Stimulated activated CD4-positive, alpha-beta T cell treated with anti-CD3 and anti-CD28 coated beads, Interleukin-4, amount 100 ng/mL, for 1 hour (primary cell): Measurements from ENCODE around the gene PHOSPHO2.

Experiments
- DNase-seq: peaks from one replicate; pipeline ENCODE4 v3.0.0-alpha.2; 2020

The PHOSPHO2 gene

DNA sequence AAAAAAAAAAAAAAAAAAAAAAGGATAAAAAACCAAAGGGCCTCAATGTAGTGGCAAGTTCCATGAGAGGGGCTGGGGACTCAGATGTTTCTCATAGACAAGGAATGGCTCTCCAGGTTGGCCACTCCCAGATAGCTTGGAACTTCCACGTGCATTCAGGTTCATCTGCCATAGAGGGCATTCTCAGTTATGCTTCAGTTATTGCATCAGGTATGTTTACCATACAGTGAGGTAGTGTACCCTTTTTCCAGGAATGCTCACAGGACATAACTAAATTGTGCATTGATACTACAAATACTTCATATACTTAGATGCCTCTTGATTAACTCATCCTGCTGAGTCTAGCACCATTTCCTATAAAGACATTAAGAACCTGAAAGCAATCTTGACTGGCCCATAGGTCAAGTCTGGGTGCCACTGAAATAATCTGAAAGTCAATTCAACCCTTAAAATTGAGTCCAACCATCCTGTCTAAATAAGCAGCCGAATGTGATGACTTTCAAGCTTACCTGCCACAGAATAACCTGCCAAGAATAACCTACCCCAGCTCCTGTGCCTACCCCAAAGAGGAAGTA is 24.7 kb downstream of the PHOSPHO2 start:
- no peak for DNase-seq

DNA sequence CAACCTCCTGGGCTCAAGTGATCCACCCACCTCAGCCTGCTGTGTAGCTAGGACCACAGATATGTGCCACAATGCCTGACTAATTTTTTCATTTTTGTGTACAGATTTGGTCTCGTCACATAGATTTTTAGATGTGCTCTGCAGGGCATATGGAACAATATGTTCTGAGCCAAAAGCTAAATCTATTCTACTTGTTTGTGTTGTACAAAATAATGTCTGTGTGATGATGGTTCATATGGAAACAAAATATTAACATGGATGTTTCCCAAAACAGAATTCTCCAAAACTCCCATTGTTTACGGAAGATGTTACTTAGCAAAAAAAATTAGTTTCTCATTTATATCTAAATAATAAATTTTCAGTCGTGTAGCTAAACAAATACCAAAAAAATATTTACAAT is 26.7 kb downstream of the PHOSPHO2 start:
- DNase-seq: no peak

DNA sequence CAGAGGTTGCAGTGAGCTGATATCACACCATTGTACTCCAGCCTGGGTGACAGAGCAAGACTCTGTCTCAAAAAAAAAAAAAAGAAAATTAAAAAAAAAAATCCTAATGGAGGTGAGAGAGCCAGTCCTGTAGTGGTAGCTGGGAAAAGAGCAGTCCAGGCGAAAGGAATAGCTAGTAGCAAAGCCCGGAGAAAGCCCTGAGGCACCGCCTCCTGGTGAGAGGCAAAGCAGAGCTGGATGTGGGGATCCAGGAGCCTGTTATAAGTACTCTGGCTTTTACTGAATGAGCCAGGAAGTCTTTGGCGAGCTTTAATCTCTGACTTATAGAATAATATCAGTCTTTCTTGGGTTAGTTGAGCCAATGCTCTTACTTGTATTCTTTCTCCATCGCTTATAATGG is 32.8 kb downstream of the PHOSPHO2 start:
- DNase-seq: no peak

DNA sequence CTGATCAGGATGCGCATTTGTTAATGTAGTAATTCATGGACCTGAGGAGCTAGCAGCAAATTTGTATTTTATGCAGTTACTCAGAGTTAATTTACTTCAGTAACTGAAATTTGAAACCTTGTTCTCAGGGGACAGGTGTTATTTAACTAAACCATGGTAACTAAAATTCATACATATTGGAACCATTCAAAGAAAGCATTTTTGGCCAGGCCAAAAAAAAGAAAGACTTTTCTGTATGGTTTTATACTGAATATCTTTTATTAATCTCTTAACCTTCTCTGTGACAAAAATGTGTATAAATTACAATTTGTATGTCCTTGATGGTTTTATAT is 35.0 kb downstream of the PHOSPHO2 start:
- DNase-seq: no peak

DNA sequence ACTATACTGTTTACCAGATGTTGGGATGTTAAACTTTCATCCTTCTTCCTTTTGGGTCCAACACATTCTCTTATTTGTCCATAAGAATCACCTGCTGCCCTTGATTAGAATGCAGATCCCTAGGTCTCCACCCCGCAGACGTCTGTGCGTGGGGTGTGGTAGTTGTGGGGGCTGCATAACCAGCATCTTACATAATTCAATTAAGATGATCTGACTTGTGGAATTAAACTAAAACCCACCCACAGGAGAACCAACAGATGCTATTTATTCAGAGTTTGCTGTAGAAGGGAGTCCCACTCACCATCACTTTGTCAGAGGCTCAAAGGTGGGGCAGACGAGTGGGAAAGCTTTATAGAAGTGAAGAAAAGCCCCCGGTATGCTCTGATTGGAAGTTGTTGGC is 37.8 kb downstream of the PHOSPHO2 start:
- DNase-seq: no peak

DNA sequence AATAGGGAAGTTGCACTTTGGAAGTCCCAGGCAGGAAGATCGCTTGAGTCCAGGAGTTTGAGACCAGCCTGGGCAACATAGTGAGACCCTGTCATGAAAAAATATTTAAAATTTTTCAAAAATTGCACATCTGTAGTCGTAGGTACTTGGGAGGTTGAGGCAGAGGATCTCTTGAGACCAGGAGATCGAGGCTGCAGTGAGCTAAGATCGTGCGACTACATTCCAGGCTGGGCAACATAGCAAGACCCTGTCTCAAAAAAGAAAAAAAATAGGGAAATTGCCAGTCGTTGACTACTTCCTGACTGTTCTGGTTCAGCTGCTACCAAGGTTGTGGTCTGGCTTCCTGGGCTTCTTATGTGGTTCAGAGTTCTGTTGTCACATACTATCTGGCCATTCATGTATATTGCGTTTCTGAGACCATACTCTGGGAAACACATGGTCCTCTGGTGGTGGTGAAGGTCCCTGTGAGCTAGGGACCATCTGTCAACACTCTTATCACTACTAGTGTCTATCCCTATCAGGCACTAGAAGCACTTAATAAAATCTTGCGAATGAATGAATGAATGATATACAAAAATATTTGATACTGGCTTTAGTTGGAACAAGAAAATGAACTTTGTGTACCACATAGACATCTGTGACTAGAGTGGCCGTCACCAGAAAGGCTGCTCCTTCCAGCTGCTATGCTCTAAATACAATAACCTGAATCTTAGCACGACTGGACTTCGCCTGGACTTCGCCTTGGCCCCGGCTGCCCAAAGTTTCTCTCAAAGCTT is 38.5 kb downstream of the PHOSPHO2 start:
- DNase-seq: no peak

DNA sequence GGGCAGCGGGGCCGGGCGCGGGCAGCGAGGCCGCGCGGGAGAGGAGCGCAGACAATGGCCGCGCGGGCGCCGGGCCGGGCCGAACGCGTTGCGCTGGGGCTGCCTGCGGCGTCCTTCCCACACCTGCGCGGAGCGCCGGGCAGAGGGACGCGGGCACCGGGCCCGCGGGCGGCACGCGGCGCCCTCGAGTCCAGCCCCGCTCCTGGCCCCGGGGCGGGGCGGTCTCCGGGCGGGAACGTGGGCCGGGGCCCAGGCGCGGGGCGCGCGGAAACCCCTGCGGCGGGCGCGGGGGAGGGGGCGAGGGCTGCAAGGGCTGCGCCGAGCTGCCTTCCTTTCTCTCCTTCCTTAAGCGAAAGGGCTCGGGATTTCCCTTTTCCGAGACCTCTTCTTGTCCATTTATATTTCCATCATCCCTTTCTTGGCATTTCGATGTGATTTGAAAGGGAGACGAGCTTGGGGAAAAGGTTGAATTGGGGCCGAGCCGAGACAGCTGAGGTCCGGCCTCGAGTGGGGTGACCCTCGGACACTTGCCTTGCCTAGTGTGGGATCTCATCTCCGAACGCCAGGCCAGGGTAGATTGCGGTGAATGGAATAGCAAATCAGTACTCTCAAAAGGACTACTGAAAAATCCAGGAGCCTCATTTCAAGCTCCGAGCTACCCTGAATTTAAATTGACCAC is 40.0 kb downstream of the PHOSPHO2 start:
- DNase-seq: peak; percentile 6

DNA sequence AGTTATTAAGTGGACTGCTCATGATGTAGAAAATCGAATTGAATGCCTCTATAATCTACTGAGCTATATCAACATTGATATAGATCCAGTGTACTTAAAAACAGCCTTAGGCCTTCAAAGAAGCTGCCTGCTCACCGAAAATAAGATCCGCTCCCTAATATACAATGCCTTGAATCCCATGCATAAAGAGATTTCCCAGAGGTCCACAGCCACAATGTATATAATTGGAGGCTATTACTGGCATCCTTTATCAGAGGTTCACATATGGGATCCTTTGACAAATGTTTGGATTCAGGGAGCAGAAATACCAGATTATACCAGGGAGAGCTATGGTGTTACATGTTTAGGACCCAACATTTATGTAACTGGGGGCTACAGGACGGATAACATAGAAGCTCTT is 41.4 kb downstream of the PHOSPHO2 start:
- DNase-seq: no peak

DNA sequence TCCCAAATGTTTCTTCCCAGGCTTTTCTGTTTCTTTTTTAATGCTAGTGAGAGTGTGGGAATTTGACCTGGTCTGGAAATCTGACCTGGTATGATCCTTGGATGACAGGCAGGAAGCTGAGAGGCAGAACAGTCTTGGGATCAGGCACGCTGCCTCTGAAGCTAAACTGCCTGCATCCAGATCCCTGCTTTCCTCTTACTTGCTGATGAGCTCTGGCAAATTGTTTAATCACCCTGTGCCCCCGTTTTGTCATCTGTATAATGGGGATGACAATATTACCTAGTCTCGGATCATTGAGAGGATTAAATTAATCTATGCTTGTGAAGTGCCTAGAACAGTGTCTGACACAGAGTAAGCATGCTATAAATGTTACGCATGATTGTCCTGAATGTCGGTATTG is 42.6 kb downstream of the PHOSPHO2 start:
- no peak for DNase-seq

DNA sequence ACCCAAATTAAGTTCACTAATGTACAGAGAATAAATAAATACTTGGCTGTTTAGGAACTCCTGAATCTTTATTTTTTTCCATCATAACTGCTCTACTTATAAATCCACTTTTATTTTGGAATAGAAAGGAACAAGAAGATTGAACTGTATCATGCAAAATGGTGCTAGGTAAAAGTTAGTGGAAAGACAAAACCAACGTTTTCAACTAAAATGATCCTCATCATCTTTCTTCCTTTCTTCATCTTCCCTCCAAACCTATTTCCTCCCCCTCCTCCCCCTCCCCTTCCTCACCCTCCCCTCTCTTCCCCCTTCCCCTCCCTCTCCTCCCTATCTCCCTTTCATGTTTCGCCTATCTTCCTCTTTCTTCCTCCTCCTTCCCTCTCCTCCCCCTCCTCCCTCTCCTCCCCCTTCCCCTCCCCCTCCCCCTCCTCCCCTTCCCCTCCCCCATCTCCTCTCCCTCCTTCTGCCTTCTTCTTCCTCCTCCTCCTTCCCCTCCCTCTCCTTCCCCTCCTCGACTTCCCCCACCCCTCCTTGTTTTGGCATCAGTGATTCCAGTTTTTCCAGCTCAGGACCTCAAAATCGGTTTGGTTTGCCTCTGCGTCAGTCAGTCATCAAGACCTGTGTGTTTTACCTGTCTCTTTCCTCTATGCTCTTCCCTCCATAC is 44.4 kb downstream of the PHOSPHO2 start:
- DNase-seq: no peak

DNA sequence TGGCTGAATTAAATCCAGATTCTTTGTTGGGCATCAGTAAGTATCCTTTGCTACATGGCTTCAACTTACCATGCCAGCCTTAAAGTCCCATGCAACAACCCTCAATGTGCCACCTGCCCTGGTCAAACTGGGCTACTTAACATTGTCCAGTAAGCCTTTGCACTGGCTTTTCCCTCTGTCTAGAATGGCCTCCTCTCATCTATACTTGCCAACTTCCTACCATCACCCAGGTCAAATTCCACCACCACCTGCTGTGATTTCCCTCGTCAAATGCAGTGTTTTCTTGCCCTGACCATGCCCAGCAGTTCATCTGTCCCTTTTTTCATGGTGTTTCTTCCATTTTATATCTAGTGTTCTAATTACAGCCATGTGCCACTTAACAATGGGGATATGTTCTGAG is 45.1 kb downstream of the PHOSPHO2 start:
- no peak for DNase-seq

DNA sequence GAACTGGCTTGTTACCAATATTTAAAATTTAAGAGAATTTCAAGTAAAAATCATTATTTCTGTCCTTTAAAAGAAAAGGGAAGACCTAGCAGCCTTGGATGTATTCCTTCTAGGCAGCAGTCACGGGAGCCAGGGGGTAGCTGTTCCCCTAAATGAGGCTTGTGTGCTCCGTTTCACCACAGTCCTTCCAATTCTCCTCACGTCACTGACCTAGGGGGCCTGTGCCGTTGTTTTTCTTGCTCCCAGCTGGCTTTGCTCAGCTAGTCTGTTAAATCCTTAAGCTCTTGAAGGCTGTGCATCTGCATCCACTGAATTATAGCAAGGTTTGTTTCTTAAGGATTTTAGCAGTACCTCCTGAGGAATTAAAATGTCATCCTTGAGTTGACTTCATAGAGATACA is 49.3 kb downstream of the PHOSPHO2 start:
- no peak for DNase-seq

DNA sequence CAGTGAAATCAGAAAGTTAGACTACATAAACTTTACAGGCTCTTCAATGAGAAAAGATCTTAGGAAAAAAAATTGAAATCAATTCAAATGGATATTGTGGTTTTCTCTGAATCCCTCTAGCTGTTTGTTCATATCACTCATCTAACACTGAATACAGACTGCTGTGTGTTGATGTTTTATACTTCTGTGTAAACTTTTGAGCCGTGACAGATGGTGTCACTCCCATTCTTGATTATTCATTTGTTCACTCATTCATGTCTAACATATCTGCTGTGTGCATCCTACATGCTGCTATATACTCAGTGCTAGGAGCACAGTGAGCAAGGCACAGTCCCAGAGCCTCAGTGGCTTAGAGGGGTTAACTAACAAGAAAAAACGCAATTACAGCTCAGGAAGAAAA is 52.0 kb downstream of the PHOSPHO2 start:
- no peak for DNase-seq

DNA sequence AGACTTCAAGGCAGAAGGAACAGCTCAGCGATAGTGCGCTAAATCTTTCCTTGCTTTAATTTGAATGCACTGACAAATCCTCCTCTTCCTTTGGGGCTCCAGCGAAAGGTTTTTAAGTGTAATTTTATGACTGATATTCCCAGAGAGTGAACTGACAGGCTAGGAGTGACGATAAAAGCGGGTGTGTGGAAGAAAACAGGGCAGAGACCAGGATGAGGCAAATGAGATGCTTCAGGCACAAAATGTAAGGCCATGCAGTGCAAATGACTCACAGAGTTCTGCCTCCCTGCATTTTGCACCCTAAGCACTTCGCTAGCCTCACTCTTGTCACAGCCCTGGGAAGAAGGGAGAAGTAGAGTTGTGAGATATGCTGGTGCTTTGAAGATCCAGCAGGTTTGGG is 54.0 kb downstream of the PHOSPHO2 start:
- no peak for DNase-seq
